Common myeloid progenitor, CD34-positive (primary cell): ENCODE data around the gene RAB11FIP5.

ENCODE experiments used
- CTCF ChIA-PET: fragments of 350-600 bp; sonication (Branson Sonifier 250); formaldehyde crosslinking; loops from one replicate; lab custom pipeline; 2021; ENCODE audit warnings: antibody characterized with exemption; lab: Charles Lee
- POLR2A ChIA-PET: fragments of 350-600 bp; sonication (Branson Sonifier 250); formaldehyde crosslinking; loops from one replicate; lab custom pipeline; 2021; ENCODE audit warnings: antibody characterized with exemption; lab: Charles Lee
- DNase-seq, 3 donors: peaks; one replicate each; pipeline versions ENCODE4 v3.0.0 to v3.0.0-alpha.2; 2013
- H3K27ac ChIP-seq, 2 experiments: 1 replicate in 1 of 2; 2 replicates in 1 of 2; pipeline ENCODE4 v1.7.0; 2013; ENCODE audit warnings: inconsistent platforms in 2 of 2, low read length in 2 of 2, mild to moderate bottlenecking in 2 of 2, low read depth in 1 of 2, moderate library complexity in 1 of 2; ENCODE audit not compliant: severe bottlenecking in 2 of 2, insufficient read depth in 1 of 2, poor library complexity in 1 of 2
- H3K27me3 ChIP-seq, 5 experiments: replicated peaks in 2 of 5; 1 replicate in 3 of 5; 2 replicates in 2 of 5; pipeline versions ENCODE4 v1.6.1 to v1.7.0; 2013; ENCODE audit warnings: low read length in 4 of 5, mild to moderate bottlenecking in 2 of 5, moderate library complexity in 2 of 5, inconsistent platforms in 1 of 5; ENCODE audit not compliant: insufficient read depth in 5 of 5, control insufficient read depth in 4 of 5
- H3K36me3 ChIP-seq, 4 experiments: 1 replicate in 2 of 4; 2 replicates in 2 of 4; pipeline versions ENCODE4 v1.6.1 to v1.7.0; 2013; ENCODE audit warnings: low read length in 3 of 4, control low read depth in 1 of 4, mild to moderate bottlenecking in 1 of 4; ENCODE audit not compliant: control insufficient read depth in 4 of 4, insufficient read depth in 4 of 4
- H3K4me1 ChIP-seq, 4 experiments: 1 replicate in 3 of 4; 2 replicates in 1 of 4; pipeline versions ENCODE4 v1.6.1 to v1.7.1; 2013; ENCODE audit warnings: low read length in 3 of 4, mild to moderate bottlenecking in 3 of 4, control low read depth in 1 of 4, inconsistent platforms in 1 of 4, moderate library complexity in 1 of 4; ENCODE audit not compliant: control insufficient read depth in 4 of 4, insufficient read depth in 4 of 4; ENCODE audit errors: control extremely low read depth in 1 of 4
- H3K4me3 ChIP-seq, 7 experiments: 1 replicate in 4 of 7; 2 replicates in 3 of 7; pipeline versions ENCODE4 v1.5.1 to v1.7.0; 2013; ENCODE audit warnings: mild to moderate bottlenecking in 7 of 7, low read length in 6 of 7, moderate library complexity in 6 of 7, inconsistent platforms in 2 of 7, low read depth in 2 of 7, control low read depth in 1 of 7; ENCODE audit not compliant: insufficient read depth in 4 of 7, control insufficient read depth in 1 of 7; ENCODE audit errors: extremely low read depth in 1 of 7
- H3K9me3 ChIP-seq, 5 experiments: 1 replicate in 4 of 5; 2 replicates in 1 of 5; pipeline versions ENCODE4 v1.6.1 to v1.7.1; 2013; ENCODE audit warnings: low read length in 4 of 5, mild to moderate bottlenecking in 2 of 5, inconsistent platforms in 1 of 5, low read depth in 1 of 5, moderate library complexity in 1 of 5; ENCODE audit not compliant: control insufficient read depth in 4 of 5, insufficient read depth in 2 of 5; ENCODE audit errors: control extremely low read depth in 1 of 5
- WGBS: methylation state at CpG from one replicate; pipeline ENCODE4 v1.1.5; 2013; ENCODE audit not compliant: insufficient coverage; 5-methylcytosine and 5-hydroxymethylcytosine counted together

RAB11FIP5 gene

DNA sequence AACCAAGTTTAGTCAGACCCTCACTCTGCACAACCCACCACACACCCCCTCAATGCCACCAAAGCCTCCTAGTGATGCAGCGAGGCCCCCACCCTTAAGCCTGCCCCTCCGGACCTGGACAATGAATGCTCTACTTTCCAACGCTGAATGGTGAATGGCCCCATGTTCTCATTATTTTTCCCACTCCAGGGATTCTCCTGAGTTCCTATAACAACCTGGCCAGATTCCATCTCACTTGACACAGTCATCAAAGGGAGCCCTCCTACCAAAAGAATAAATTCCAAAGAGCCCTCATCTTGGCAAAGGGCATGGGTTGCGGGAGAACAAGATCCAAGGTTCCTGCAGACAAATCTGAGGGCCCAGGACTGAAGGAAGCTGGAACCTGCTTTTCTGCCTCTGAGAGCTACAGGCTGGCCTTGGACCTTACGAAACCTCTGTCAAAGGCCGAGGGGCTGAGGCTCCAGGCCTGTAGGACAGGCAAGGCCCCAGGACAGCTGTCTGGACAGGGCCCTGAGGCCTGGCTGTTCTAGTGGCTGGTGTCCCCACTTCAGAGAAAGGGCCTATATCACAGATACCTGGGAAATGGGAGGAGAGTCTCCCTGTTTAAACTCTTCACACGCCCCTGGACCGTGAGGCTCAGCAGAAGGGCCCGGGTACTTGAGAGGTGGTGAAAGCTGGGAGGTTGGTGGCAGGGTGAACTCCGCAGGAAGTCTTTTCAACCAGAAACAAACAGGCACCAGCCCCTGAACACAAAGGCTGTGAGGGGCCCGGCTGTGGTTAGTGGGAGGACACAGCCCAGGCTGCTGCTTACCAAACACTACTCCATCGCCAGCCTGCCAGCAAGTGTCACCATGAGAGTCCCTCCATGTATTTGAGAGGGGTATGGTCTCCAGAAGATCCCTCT, 68.6 kb downstream of the RAB11FIP5 start:
- POLR2A ChIA-PET = no interaction called here
- Histone ChIP-seq H3K36me3 (peaks cover 0 to 4% (median 2%) of the 10 kb centered on the region in 4 experiments), H3K9me3 (no peaks in the 10 kb centered on the region), H3K4me1 (peaks cover 0 to 13% (median 6%) of the 10 kb centered on the region in 4 experiments), H3K4me3 (no peak overlapping the region), H3K27ac (no peak overlapping the region), H3K27me3 (no peaks in the 10 kb centered on the region)
- CTCF ChIA-PET = interaction anchor here (0.6 kb wide), 1 partner anchor 37 kb away, joined by 4 read pairs; no protein-coding TSS in a partner anchor
- peak in 2 of 3 donors; percentile 45 to 50 for DNase-seq
- WGBS = 89% methylated on average over 10 of the region's 12 CpGs

DNA sequence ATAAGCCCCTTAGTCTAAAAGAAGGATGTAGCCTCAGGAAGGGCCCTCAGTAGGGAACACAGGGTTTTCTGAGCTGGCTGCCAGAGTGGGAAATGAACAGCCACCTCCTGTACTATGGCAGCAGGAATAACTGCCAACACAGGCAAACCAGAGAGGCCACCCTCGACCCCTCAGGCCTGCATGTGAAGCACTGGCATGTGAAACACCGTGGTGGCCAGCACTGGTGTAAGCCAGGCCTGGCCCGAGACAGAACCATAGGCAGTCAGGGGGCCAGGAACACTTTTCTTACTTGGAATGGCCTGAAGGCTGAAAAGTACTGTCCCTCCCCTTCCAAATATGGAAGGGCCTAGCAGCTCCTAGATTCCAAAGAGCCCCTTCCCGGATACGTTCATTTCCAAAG, 69.5 kb downstream of the RAB11FIP5 start:
- CTCF ChIA-PET = no interaction called here
- H3K27ac ChIP-seq = no peak overlapping the region
- peaks cover 0 to 5% (median 3%) of the 10 kb centered on the region in 4 experiments for H3K36me3 ChIP-seq
- WGBS = 96% methylated on average over 3 of the region's 5 CpGs
- POLR2A ChIA-PET = no interaction called here
- H3K4me1 ChIP-seq = peaks cover 0 to 13% (median 6%) of the 10 kb centered on the region in 4 experiments
- DNase-seq = no peak
- H3K4me3 ChIP-seq = no peak overlapping the region
- H3K27me3 ChIP-seq = no peaks in the 10 kb centered on the region
- no peaks in the 10 kb centered on the region for H3K9me3 ChIP-seq

DNA sequence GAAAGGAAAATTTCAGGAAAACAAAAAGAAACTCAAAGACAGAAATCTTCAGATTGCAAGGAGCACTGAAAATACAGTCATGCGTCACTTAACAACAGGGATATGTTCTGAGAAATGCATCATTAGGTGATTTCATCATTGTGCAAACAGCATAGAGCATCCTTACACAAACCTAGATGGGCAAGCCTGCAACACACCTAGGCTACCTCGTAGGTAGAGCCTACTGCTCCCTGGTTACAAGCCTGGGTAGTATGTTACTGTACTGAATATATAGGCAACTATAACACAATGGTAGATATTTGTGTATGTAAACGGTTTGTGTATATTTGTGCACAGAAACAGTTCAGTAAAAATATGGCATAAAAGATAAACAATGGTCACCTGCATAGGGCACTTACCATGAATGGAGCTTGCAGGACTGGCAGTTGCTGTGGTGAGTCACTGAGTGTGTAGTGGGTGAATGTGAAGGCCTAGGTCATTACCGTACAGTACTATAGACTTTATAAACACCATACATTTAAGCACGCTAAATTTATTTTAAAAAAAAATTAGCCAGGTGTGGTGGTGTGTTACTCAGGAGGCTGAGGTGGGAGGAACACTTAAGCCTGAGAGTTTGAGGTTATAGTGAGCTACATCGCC, 74.7 kb downstream of the RAB11FIP5 start:
- ChIA-PET CTCF (interaction anchor here (1.0 to 1.1 kb wide), 2 partner anchors 50 to 64 kb away, joined by 3 to 4 read pairs; no protein-coding TSS in a partner anchor), POLR2A (no interaction called here)
- Histone ChIP-seq H3K27me3 (no peaks in the 10 kb centered on the region), H3K9me3 (no peaks in the 10 kb centered on the region), H3K36me3 (peaks cover 0 to 8% (median 4%) of the 10 kb centered on the region in 4 experiments), H3K4me3 (no peak overlapping the region), H3K4me1 (peaks cover 0 to 3% (median 0%) of the 10 kb centered on the region in 4 experiments), H3K27ac (no peak overlapping the region)
- DNase-seq = no peak
- WGBS = 100% methylated on average over 3 of the region's 6 CpGs

DNA sequence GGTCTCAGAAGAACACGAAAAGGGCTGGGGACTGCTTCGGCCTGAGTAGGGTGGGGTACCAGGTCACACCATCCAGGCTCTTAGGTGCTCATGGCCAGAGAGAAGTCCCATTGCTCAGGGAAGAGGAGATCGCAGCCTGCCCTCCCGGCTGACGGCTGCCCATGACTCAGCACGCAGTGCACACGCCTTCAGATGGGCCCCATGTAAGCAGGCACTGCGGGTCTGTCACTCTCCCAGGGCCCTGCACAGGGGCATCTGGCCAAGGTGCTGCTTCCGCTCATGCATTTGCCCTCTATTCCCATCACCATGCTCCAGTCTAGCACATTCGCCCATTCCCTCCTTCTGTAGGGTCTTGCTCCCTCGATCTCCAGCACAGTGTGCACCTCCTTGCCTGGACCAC, 76.0 kb downstream of the RAB11FIP5 start:
- no peak for DNase-seq
- no peaks in the 10 kb centered on the region for H3K9me3 ChIP-seq
- peaks cover 0 to 3% (median 0%) of the 10 kb centered on the region in 4 experiments for H3K4me1 ChIP-seq
- 93% methylated on average over 11 of the region's 11 CpGs for WGBS
- CTCF ChIA-PET = interaction anchor here (1.3 kb wide), 1 partner anchor 8 kb away, joined by 3 read pairs; no protein-coding TSS in a partner anchor
- H3K27ac ChIP-seq = no peak overlapping the region
- POLR2A ChIA-PET = no interaction called here
- peaks cover 0 to 8% (median 4%) of the 10 kb centered on the region in 4 experiments for H3K36me3 ChIP-seq
- H3K27me3 ChIP-seq = no peaks in the 10 kb centered on the region
- H3K4me3 ChIP-seq = no peak overlapping the region

DNA sequence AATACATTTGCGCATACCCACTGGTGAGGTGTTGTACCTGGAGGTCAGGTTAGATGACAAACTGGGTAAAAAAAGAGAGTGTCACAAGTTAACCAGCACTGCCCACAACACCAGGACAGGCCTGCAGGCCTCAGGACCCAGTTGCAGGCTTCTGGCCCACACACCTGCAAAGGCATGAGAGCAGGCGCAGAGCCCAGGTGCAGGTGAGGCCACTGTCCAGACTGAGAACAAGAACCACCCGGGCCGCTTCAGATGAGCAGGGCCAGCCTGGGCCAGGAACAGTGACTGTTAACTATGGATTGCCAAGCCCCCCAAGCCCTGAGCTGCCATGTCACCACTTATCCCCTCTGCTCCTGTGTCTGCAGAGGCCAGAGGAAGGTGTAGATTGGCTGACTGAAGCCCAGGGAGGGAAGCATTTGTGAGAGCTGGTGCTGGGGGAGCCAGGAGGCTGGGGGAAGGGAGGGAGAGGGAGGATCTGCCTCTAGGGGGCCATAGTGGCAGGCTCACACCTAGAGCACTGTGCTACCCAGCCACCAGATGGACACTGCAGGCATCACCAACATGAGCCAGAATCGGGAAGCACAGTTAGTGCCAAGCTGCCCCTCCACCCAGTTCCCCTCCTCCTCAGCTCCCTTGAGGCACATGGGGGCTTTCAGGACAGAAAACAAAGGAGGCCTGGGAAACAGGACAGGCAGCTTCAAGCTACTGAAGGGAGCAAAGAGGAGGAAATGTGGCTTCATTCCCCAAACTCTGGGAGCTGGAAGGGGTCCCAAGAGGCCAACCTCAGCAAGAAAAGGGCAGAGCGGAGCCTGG, 76.6 kb downstream of the RAB11FIP5 start:
- Histone ChIP-seq H3K9me3 (no peaks in the 10 kb centered on the region), H3K4me1 (peaks cover 0 to 3% (median 0%) of the 10 kb centered on the region in 4 experiments), H3K27ac (no peak overlapping the region), H3K36me3 (peaks cover 0 to 8% (median 4%) of the 10 kb centered on the region in 4 experiments), H3K27me3 (no peaks in the 10 kb centered on the region), H3K4me3 (no peak overlapping the region)
- POLR2A ChIA-PET = interaction anchor here (1.0 kb wide), 1 partner anchor 9 kb away, joined by 3 read pairs; no protein-coding TSS in a partner anchor
- DNase-seq = no peak
- CTCF ChIA-PET = interaction anchor here (0.9 to 1.5 kb wide), 3 partner anchors 9 to 144 kb away, joined by 3 to 4 read pairs (median 3); no protein-coding TSS in a partner anchor
- WGBS = 93% methylated on average over 4 of the region's 6 CpGs

DNA sequence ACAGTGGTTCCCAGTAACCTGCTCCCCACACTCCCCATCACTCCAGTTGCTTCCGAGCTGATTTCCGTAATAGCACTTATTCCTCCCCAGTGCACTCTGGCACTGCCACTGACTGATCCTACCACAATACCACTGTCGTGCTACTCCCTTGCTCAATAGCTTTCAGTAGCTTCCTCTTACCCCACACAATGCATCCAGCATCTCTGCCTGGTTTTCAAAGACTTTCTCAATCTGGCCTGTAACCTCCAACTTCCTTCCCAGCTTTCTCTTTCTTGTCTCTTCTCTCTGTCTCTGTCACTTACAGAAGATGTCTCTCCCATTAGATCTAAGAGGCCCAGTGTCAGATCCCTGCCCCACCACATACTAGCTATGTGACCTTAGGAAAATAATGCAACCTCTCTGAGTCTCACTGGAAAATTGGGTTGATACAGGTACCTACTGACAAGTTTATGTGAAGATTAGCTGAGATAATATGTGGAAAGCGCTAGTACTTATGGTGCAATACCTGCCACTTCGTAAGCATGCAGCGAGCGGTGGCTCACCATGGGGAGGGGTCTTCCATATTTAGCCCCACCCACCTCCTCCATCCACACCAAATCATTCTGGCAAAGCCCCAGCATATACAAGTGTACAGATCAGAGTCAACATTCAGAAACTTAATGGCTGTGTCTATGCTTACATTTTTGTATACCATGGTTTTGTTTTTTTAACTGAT, 77.9 kb downstream of the RAB11FIP5 start:
- no peak overlapping the region for H3K27ac ChIP-seq
- H3K4me1 ChIP-seq = peaks cover 0 to 3% (median 0%) of the 10 kb centered on the region in 4 experiments
- H3K27me3 ChIP-seq = no peaks in the 10 kb centered on the region
- peaks cover 0 to 5% (median 1%) of the 10 kb centered on the region in 4 experiments for H3K36me3 ChIP-seq
- peak in 1 of 3 donors; percentile 9 for DNase-seq
- ChIA-PET CTCF (interaction anchor here (0.8 to 1.5 kb wide), 2 partner anchors 23 to 145 kb away, joined by 3 to 4 read pairs; no protein-coding TSS in a partner anchor), POLR2A (no interaction called here)
- no peaks in the 10 kb centered on the region for H3K9me3 ChIP-seq
- H3K4me3 ChIP-seq = no peak overlapping the region
- WGBS = 98% methylated on average over 3 of the region's 7 CpGs
